Measurements from ENCODE around the gene HAPSTR1.

DNA sequence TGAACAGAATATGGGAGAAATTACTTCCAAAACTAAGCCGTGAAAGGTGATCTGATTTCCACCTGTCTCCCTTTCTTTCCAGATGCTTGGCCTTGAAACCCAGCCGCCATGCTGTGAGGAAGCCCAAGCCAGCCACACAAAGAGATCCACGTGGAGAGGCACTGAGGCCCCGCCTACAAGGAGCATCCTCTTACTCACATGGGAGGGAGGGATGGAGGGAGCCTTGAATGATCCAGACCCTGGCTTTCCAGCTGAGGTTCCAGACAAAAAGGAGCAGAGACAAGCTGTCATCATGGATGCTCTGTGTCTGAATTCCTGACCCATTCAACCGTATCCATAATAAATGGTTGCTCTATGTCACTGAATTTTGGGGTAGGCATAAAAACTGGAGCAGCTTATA is 48.9 kb upstream of the HAPSTR1 start:
- no peak for TF ChIP-seq REST (IDR thresholded peaks at IDR 0.05; ENCODE audit: insufficient read depth in 1 of 2, low read depth in 2 of 2, low read length in 2 of 2)
- no peak for TF ChIP-seq TAF1 (IDR thresholded peaks at IDR 0.05; ENCODE audit: borderline replicate concordance, insufficient read depth, low read length)
- no peak for TF ChIP-seq POLR2AphosphoS5 (IDR thresholded peaks at IDR 0.05; ENCODE audit: low read depth, low read length)
